HG03354 (cell line): ENCODE data around the gene GNB5.

ENCODE experiments used
- ATAC-seq: cut with Tn5 transposase; IDR thresholded peaks from one replicate; pipeline ENCODE4 v1.9.1; 2021; ENCODE audit warnings: mild to moderate bottlenecking; ENCODE audit not compliant: unreplicated experiment, poor library complexity, severe bottlenecking

GNB5 gene

DNA sequence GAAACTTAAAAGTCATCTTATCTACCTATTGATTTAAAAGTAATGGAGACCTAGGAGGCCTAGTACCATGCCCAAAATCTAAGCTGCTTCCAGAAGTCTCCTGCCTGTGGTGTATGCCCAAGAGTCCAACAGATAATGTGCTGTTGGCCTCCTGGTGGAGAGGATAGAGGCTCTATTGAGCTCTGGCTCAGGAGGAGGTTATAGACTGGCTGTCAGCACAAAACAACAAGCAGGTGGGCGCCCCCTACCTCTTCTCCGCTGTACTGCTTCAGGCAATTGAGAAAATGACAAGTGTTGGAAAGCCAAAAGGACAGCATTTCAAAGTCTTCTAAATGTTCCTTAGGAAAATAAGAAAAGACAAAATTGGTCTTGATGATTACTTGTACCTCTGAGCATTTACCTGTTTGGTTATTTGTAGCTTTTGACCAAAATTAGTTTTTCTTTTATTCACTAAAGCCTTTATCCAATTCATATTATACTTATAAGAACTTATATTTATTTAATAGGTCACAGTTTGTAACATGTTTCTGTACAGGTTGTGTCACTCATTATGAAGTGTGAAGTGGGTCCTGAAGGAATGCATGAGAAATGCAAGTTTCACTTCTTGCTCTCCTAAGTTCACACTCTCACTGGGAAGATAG lies 17.2 kb upstream of the GNB5 start:
- ATAC-seq: peak; percentile 95

DNA sequence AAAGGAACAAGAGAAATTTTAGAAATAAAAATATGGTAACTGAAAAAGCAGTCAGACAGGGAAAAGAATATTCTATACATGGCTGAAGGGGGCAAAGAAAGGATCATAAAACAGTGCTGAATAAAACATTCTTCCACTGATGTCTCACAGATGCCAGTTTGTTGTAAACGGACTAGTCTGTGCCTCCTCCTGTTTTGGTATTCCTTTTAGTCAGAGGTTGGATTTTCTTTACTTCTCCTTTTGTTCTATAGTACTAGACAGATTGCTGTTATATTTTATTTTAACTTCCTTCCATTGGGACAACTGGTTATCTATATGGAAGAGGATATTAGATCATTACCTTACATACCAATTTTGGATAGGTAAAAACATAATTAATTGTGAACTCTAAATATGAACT lies 16.0 kb upstream of the GNB5 start:
- ATAC-seq: no peak

DNA sequence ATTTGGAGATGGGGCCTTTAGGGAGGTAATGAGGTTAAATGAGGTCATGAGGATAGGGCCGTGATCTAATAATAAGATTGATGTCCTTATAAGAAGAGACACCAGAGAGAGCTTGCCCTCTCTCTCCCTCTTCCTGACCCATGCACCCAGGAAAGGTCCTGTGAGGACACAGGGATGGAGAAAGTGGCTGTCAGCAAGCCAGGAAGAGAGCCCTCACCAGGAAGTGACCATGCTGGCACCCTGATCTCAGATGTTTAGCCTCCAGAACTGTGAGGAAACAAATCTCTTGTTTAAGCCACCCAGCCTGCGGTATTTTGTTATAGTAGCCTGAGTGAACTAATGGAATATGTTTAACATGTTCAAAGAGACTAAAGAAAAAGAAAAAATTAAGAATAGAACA lies 15.3 kb upstream of the GNB5 start:
- no peak for ATAC-seq

DNA sequence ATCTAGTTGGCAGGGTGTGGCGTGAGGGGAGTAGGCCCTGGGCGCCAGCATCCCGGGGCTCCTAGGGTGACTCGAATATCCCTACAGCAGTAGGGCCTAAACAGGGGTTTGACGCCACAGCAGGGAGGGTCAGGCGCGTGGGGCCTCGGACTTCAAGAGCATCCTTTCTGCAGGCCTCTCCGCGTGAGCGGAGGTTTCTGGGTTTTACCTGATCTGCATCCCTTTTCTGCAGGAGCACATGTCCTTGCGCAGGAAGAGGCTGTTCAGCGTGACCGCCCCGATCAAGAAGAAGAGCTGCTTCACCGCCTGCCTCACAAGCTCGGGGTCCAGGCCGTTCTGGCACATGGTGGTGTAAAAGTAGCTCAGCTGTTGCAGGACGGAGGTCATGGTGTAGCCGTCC lies 13.5 kb upstream of the GNB5 start:
- no peak for ATAC-seq

DNA sequence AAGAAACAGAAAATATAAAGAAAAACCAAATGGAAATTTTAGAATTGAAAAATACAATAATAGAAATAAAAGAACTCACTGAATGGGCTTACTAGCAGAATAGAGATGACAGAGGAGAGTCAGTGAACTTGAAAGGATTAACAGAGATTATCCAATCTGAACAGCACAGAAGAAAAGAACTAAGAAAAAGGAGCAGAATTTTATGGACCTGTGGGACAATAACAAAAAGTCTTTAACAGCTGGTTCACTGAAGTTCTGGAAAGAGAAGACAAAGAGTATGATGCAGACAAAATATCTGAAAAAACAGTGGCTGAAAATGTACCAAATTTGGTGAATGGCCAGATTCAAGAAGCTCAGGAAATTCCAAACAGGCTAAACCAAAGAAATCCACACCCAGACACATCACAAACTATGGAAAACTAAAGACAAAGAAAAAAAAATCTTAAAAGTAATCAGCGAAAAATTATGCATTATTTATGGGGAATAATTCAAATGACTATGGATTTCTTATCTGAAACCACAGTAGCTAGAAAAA lies 9.7 kb upstream of the GNB5 start:
- no peak for ATAC-seq

DNA sequence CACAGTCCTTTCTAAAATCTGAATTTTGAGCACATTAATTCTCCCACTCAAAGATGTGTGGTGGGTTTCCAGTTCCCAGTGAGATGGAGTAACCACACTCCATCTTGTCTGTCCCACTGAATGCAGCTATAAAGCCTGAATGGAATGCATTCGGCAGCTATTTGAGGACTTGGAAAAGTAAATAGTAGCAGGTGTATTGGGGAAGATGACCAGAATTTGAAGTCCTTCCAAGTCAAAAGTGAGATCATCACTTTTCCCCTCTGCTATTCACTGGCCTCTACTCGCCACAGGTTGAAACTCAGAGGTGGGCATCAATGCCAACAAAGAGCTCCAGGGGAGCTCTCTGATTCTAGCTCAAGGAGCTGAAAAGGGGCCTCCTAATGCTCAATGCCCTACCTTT lies 8.1 kb upstream of the GNB5 start:
- ATAC-seq: no peak

DNA sequence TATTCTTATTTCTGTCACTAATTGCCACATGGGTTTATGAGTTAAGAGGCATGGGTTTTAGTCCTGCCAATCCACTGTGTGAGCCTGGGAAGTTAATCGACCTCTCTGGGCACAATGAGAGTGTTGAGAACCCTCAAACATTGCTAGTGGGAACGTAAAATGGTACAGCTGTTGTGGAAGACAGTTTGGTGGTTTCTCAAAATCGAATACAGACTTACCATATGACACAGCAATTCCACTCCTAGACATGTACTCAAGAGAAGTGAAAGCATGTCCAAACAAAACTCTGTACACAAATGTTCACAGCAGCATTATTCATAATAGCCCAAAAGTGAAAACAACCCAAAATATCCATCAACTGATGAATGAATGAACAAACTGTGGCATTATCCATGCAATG lies 5.7 kb upstream of the GNB5 start:
- no peak for ATAC-seq

DNA sequence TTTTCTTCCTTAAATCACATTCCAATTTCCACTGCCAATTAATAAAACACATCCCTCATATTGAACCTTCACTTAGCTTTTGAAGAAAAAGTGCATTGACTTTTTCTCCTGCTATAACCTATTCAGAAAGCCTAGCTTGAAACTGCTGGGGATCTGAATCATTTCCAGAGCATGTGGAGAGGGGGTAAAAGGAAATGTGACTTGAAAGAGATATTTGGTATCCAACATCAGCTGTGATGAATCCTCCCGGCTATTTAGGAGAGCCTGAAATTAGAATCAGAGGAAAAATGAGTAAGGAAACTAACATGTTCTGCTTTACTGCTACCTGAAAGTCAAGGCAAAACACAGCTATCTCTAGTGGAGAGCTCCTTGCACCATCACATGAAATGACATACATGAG lies 2.6 kb upstream of the GNB5 start:
- no peak for ATAC-seq

DNA sequence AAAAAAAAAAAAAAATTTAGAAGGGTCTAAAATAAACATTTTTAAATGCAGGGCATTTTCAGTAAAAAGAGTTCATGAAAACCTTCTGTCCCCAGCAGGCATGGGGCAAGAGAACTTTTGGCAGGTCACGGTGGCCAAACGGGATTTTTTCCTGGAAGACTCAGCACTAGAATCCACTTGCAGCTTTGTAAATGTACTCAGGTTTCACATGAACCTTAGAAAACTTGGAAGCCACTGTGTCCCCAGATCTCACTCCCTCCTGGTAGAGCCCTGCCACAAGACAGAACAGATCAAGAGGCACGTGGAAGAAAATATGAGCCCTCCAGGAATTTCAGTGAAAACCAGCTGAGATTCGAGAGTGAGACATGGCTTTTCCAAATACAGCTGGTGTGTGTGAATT lies 2.1 kb upstream of the GNB5 start:
- no peak for ATAC-seq

DNA sequence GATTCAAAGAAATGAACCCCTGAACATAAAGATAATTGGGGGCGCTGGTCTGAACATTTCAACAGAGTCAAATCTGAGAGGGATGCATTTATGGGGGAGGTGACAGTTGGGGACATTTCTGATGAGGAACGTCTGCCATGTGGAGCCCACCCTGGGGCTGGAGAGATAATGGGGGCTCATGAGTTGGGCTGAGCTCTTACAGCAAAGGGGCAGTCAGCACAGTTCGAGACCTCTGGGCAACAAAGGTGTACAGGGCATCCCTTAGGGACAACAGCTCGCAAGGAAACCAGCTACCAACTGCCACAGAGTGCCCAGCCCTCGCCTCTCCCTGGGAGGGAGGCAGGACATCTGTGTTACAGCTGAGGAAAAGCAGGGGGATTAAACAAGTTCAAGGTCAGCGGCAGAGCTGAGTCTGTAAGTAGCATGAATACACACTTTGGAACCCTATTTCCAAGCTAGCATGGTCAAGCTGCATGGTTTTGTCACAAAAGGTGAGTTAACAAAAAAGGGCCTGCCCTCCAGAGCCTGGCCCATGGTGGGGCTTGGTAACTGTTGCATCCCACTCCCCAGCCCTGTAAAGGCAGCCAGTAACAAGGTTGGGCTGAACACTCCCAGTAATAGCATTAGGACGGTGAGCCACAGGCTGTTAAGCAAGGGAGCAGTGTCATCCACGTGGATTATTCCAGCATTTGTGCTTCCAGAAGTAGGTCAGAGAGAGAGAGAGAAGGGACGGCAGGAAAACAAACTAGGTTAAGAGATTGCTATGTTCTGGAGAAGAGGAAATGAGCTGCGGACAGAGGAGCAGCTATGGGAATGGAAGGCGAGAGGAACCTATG lies 4.3 kb downstream of the GNB5 start:
- ATAC-seq: no peak

DNA sequence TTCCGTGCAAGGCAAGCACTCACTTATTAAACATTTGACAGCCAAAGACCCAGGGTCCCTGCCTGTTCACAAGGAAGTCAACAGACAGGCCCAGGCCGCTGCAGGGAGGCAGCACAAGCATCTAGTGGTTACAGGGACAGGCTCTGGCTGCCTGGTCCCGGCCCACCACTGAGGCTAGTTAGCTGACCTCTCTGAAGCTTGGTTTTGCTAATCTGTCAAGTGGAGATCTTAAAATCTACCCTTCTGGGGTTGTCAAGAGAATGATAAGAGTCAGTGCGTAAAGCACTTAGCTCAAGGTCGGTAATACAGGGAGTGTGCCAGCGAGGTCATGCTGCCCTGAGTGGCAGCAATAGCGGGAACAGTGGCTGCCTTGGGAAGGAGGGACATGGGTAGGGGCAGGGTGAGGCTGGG lies 6.0 kb downstream of the GNB5 start:
- no peak for ATAC-seq

DNA sequence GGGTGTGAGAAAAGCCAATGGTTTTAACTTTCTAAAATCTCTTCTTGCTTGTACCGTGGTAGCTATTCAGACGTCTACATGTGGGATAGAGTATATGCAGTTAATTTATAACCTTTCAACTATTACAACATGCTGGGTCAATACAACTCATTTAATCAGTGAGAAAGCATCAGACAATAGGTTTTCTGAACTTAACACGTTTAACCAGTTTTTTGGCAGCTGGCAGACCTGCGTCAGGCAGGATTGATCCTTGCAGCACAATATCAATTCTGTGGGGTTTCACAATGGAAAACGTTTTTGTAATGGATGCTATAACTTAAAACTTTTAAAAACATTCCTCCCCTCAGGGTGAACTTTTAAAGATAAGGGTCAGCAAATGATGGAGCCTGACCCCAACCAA lies 6.5 kb downstream of the GNB5 start:
- no peak for ATAC-seq

DNA sequence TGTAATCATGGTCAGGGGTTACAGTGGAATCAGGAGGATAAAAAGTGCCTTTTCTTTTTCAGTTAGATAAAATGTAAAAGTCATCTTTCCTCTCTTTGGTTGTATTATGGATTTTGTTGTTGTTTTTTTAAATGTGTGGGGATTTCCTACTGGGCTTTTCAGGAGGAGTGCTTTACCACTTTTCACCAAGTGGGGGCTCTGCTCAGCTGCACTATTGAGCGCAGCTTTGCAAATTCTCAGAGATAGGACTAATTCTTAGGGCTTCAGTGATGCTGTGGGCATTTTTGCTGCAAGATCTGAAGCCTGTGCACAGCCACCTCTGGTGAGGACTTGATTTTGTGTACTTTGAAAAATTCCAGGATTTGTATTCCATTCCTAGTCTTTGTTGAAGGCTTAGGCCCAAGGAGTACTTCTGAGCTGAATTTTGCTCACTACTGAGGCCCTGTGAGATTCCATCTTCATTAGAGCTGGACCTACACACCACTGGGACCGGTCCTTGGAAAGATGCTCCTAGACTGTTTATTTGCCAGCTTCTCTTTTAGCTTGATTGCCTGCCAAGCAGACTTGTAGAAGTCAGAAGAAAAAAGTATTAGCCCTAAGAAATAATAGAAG lies 7.5 kb downstream of the GNB5 start:
- no peak for ATAC-seq

DNA sequence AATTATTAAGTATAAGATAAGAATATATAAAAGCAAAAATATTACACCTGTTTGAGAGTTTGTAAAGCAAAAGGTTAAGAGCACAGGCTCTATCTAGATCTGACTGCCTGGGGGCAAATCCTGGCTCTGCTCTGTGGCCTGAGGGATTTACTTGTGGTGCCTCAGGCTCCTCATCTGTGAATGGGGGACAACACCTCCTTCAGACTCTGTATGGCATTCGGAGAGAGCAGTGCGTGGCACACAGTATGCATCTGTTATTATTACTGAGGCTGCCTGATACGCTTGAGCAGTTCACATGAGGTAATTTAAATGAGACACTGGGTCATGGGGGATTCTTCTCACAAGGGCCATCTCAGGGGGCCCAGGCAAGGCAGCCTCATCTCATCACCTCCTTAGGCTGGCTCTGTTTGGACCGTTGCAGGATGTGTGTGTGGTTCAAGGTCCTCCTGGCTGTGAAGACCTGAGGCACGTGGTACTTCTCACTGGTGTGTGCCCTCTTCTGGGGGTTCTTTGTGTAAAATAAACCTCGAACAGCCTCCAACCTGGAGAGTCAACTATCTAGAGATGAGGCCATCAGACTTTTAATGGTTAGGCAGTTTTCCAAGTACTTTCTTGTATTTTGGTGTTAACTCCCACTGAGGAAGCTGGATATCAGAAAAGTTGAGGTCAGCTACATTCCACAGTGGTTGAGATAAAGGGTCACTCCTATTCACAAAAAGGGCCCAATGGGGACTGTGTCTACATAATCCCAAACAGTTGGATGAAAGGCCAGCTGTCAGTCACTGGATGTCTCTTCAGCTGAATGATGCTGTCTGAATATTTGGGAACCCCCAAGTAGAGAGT lies 9.0 kb downstream of the GNB5 start:
- no peak for ATAC-seq

DNA sequence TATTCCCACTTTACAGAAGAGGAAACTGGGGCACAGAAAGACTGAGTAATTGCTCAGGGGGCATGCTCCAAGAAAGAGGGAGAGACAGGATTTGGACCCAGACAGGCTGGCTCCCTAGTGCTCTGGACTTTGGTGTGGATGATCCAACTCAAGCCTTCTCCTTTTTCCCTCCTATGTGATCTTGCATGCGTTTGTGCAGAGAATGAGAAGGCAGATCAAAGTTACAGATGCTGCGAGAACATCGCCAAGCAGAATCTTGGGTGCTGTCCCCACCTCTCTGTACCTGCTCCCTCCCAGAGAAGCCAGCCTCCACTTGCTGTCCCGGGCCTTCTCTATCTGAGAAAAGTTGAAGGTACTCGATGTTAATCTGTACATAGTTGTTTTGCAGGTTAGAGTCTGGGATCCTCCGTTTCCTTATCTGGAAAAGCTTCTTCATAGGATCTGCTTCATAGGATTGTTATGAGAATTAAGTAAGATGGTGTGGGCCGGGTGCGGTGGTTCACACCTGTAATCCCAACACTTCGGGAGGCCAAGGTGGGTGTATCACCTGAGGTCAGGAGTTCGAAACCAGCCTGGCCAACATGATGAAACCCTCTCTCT lies 10.2 kb downstream of the GNB5 start:
- ATAC-seq: no peak

DNA sequence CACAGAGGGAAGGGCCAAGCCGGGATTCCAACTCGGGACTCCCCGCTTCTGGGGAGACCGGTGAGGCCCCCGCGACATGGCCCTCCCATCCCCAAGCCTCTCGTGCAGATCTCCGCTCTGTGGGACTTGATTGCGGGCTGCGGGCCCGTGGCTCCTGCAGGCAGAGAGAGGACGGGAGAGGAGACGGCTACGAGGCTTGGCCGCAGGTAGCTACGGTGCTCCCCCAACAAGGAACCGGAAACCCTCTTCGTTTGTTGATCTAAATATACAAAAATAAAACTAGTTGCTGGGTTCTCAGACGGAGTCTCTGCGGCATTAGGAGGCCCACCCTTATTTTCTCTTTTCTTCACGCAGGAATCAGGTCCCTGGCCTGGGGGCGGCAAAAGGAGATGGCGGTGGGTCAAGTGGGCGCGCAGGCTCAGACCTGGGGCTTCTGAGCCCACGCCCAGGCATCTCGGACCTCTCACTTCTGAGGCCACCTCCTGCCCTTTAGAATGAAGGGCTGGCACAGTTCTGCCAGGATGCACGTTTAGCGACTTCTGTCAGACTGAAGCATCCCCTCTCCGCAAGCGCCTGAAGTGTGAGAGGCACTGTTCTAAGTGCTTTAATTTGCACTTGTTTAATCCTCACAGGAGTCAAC lies 10.9 kb downstream of the GNB5 start:
- ATAC-seq: peak; percentile 33

DNA sequence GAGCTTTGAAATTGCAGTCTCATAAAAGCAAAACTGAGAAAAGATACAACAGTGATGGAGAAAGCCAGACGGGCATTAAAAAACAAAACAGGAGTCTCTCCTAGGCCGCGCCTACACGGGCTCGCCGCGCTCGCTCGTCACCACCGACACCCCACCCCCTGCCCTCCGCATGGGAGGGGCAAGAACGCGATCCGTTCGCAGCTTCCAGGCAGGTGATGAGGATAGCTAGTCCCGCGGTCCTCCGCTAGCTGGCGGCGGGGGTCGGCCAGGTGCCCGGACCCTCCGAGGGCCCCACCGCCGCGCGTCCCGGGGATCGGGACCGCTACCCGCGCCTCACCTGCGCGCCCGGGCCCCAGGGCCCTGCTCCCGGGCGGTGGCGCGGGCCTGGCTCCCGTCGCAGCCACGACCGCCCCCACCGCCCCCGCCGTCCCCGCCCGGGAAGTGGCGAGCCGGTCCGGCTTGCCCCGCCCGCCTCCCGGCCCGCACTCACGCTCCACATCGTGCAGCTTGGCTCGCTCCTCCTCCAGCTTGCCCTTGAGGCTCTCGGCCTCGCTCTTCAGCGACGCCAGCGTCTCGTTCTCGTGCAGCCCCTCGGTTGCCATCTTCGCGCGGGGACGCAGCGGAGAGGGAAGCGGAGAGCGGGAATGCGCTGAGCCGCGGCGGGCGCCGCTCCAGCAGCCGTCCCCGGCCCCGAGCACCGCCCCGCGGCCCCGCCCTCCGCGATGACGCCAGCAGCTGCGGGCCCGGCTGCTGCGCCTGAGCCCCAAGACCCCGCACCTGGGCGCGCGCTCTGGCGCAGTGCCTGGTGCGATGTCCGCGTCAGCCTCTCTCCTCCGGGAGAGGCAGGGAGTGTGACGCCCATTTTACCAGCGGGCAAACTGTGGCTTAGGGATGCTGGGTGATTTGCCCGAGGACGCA lies 11.7 kb downstream of the GNB5 start:
- ATAC-seq: peak; percentile 88

DNA sequence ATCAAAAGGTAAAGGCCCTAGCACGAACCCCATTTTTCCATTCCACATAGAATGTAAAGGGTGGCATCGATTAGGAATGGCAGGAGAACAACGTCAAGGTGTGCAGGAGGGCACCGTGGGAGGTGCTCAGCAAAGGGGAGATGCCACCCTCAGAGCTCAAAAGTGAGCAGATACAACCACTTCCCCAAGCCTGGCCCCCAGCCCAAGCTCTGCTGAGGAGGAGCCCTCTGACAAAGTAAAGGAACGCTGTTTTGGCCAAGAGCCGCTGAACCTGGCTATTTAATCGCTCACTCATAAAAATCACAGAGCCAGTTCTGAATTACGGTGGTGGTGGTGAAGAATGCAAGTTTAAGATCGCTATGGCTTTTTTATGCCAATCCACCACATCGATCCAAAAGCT lies 12.4 kb downstream of the GNB5 start:
- ATAC-seq: no peak
